IPS DF 6.9 (cell line): ENCODE data around the gene FAF1.

Experiments
- DNase-seq: peaks from one replicate; pipeline ENCODE4 v3.0.0-alpha.2; 2013; ENCODE audit warnings: low read depth, low spot score
- H3K27ac ChIP-seq: one replicate; pipeline ENCODE4 v1.5.1; 2013; ENCODE audit warnings: low read length, control low read depth
- H3K27me3 ChIP-seq: 2 replicates; pipeline ENCODE4 v1.6.1; 2013; ENCODE audit warnings: mild to moderate bottlenecking, low read length; ENCODE audit not compliant: control insufficient read depth, insufficient read depth
- H3K36me3 ChIP-seq: 2 replicates; pipeline ENCODE4 v1.6.1; 2013; ENCODE audit warnings: low read length; ENCODE audit not compliant: control insufficient read depth, insufficient read depth
- H3K4me1 ChIP-seq: 2 replicates; pipeline ENCODE4 v1.6.1; 2013; ENCODE audit warnings: low read length; ENCODE audit not compliant: control insufficient read depth, insufficient read depth
- H3K4me3 ChIP-seq: 2 replicates; pipeline ENCODE4 v1.5.1; 2013; ENCODE audit warnings: mild to moderate bottlenecking, low read length
- H3K9me3 ChIP-seq: 2 replicates; pipeline ENCODE4 v1.6.1; 2013; ENCODE audit warnings: low read length, inconsistent platforms; ENCODE audit not compliant: control insufficient read depth, insufficient read depth
- WGBS: extraction: QIAGEN DNeasy Blood & Tissue Kit; methylation state at CpG from one replicate; pipeline ENCODE4 v1.1.7; 2013; ENCODE audit warnings: mixed read lengths, missing lambda C conversion rate; ENCODE audit not compliant: insufficient read length, insufficient coverage; 5-methylcytosine and 5-hydroxymethylcytosine counted together

FAF1 gene

GRCh38 chr1:50615036-50615750 lies 344.9 kb downstream of the FAF1 start:
- H3K27me3 ChIP-seq: no peaks in the 10 kb centered on the region
- no peak overlapping the region for H3K4me3 ChIP-seq
- no CpG with 5 or more reads among the region's 2 CpGs for WGBS
- H3K4me1 ChIP-seq: no peaks in the 10 kb centered on the region; the same call in 1 of the 2 replicates
- H3K27ac ChIP-seq: no peak overlapping the region
- DNase-seq: no peak
- no peaks in the 10 kb centered on the region for H3K36me3 ChIP-seq
- H3K9me3 ChIP-seq: no peaks in the 10 kb centered on the region

- H3K4me3 ChIP-seq: no peak overlapping the region
- H3K27ac ChIP-seq: no peak overlapping the region
- no peaks in the 10 kb centered on the region for H3K36me3 ChIP-seq
- H3K27me3 ChIP-seq: no peaks in the 10 kb centered on the region
- no peaks in the 10 kb centered on the region for H3K9me3 ChIP-seq
- no peaks in the 10 kb centered on the region; the same call in 1 of the 2 replicates for H3K4me1 ChIP-seq
- no CpG with 5 or more reads among the region's 6 CpGs for WGBS
- no peak for DNase-seq
These were observed 348.4 kb downstream of the FAF1 start for GRCh38 chr1:50611675-50612074.

DNA sequence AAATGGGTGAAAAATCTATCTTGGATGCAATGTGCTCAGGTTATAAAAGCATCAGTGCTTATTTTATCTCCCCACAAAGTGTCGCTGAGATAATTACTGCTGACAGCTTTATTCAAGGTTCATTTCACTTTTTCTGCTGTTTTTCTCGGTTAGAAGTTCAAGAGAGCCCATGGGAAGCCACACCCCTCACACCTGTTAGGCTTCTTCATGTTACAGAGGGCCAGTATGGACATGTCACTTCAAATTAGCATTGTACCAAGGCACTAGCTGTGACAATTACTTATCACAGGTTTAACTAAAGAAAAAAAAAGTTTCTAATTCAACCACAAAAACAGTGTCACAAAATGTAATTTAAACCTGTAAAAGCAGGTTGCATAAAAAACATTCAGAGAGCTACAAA lies 349.5 kb downstream of the FAF1 start:
- Histone ChIP-seq H3K27me3 (no peaks in the 10 kb centered on the region), H3K27ac (no peak overlapping the region), H3K4me3 (no peak overlapping the region), H3K36me3 (no peaks in the 10 kb centered on the region), H3K4me1 (no peaks in the 10 kb centered on the region; the same call in 1 of the 2 replicates), H3K9me3 (no peaks in the 10 kb centered on the region)
- no peak for DNase-seq
- no CpG with 5 or more reads among the region's 2 CpGs for WGBS

- Histone ChIP-seq H3K36me3 (no peaks in the 10 kb centered on the region), H3K9me3 (no peaks in the 10 kb centered on the region), H3K27ac (no peak overlapping the region), H3K4me3 (no peak overlapping the region), H3K4me1 (no peaks in the 10 kb centered on the region; the same call in 1 of the 2 replicates), H3K27me3 (no peaks in the 10 kb centered on the region)
- no peak for DNase-seq
- WGBS: 100% methylated on average over 1 of the region's 3 CpGs
These were observed 350.6 kb downstream of the FAF1 start for GRCh38 chr1:50609508-50609907.

DNA sequence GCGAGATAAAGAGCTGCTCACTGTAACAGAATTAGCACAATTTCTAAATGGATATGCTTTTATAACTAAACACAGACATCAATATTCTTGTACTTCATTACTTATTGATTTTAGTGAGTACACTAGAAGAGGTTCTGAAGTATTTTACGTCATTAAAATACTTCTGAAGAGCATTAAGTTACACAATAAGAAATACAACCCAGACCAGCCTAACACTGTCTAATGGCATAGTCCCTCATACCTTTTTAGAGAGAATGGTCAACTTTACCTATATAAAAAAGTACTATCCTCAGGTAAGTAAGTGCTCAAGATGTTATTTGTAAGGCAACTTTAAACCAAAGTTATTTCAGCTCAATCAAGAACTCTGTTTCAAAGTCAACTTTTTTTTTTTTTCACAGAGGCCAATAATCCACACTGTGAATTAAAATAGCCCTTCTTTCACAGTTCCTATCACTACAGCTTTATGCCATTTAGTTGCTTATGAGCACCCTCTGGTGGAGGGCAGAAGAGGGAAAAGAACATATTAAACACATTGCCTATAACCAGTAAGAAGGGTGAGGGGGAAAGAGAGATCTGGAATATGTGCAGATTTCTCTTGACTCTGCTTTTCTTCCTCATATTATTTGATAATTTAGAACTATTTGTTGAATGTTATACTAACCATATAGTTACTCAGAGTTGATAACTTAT lies 354.7 kb downstream of the FAF1 start:
- Histone ChIP-seq H3K27ac (no peak overlapping the region), H3K36me3 (no peaks in the 10 kb centered on the region), H3K9me3 (no peaks in the 10 kb centered on the region), H3K27me3 (no peaks in the 10 kb centered on the region), H3K4me3 (no peak overlapping the region), H3K4me1 (no peaks in the 10 kb centered on the region)
- DNase-seq: peak; percentile 31
- no CpG with 5 or more reads among the region's 2 CpGs for WGBS

DNA sequence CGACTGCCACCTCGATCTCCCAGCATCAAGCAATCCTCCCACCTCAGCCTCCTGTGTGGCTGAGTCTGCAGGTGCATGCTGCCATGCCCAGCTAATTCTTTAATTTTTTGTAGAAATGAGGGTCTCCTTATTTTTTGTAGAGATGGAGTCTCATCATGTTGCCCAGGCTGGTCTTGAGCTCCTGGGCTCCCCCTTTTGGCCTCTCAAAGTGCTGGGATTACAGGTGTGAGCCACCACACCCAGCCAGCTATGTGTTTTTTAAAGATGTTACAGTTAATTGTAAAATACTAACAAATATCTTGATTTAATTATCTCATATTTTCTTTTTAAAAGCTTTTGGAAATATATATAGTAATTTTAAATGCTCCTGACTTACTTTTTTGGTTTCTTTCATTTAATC lies 355.5 kb downstream of the FAF1 start:
- Histone ChIP-seq H3K36me3 (no peaks in the 10 kb centered on the region), H3K4me3 (no peak overlapping the region), H3K27ac (no peak overlapping the region), H3K4me1 (no peaks in the 10 kb centered on the region), H3K9me3 (no peaks in the 10 kb centered on the region), H3K27me3 (no peaks in the 10 kb centered on the region)
- no peak for DNase-seq
- WGBS: no CpG with 5 or more reads among the region's 2 CpGs

DNA sequence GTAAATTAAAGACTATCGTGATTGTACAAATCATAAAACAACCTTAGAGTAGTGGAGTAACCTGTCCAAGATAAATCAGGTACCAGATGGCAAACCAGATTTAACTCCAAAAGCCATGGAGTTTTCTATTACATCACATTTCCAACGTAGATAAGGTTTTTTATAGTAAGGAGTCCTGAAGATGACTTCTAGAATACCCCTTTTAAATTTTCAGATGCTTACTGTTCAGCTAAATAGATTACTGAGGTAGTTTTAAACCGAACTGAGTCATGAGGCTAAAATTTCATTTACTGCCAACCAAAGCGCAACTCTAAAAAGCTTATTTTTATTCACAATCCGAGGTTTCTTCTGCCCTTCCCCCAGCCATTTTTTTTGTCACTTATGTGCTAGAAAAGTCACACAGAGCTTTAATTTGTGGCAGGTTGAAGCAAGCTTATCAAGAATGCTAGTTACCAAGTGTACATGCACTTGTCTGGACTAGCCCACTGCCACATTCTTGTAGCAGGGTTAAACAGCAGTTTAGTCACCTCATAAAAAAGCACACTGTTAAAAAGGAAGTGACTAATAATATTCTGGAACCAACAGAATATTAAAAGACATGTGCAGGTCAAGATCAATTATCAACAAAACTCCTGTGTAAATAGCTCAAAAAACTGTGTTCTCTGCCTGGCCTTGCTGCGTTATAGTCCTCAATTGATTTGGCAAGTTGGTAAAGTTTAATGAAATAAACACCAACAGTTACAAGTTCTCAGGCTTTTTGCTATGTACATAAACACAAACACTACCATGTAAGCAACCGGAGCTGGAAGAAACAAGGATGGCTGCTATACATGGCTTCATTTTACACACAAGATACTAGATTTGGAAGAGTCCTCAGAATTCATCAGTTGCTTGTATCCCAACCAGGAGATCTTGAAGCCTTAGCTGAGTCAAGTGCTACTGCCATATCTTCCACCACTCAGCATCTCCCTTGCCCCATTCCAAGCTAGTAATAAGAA lies 356.5 kb downstream of the FAF1 start:
- no peaks in the 10 kb centered on the region for H3K27me3 ChIP-seq
- H3K27ac ChIP-seq: no peak overlapping the region
- H3K4me1 ChIP-seq: no peaks in the 10 kb centered on the region; the same call in 1 of the 2 replicates
- no peak overlapping the region for H3K4me3 ChIP-seq
- H3K36me3 ChIP-seq: no peaks in the 10 kb centered on the region
- DNase-seq: no peak
- no CpG with 5 or more reads among the region's 7 CpGs for WGBS
- H3K9me3 ChIP-seq: no peaks in the 10 kb centered on the region

GRCh38 chr1:50599546-50599945 lies 360.5 kb downstream of the FAF1 start:
- Histone ChIP-seq H3K9me3 (no peaks in the 10 kb centered on the region), H3K27me3 (no peaks in the 10 kb centered on the region), H3K4me3 (no peak overlapping the region), H3K36me3 (no peaks in the 10 kb centered on the region), H3K4me1 (no peaks in the 10 kb centered on the region; the same call in 1 of the 2 replicates), H3K27ac (no peak overlapping the region)
- DNase-seq: no peak

DNA sequence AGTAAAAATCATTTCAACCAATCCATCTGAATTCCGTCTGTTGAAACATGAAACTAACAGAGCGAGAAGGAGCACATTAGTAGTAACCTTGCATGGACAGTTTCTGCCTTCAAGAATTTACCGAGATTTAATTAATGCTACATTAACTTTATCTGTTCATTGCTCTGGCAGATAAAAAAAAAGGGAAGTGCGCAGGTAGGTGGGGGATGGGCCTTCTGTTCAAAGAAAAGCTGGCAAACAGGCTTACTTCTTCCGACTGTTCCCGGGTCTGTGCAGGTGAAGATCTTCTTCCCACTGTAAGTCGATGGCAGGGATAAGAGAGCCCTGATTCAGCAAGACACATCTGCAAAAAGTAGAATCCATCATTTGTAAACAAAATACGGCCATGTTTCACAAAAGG lies 364.2 kb downstream of the FAF1 start:
- H3K9me3 ChIP-seq: no peaks in the 10 kb centered on the region
- H3K4me1 ChIP-seq: no peaks in the 10 kb centered on the region; the same call in 1 of the 2 replicates
- no peak overlapping the region for H3K4me3 ChIP-seq
- H3K36me3 ChIP-seq: no peaks in the 10 kb centered on the region
- no peak overlapping the region for H3K27ac ChIP-seq
- no peak for DNase-seq
- no peaks in the 10 kb centered on the region for H3K27me3 ChIP-seq
- WGBS: no CpG with 5 or more reads among the region's 8 CpGs

DNA sequence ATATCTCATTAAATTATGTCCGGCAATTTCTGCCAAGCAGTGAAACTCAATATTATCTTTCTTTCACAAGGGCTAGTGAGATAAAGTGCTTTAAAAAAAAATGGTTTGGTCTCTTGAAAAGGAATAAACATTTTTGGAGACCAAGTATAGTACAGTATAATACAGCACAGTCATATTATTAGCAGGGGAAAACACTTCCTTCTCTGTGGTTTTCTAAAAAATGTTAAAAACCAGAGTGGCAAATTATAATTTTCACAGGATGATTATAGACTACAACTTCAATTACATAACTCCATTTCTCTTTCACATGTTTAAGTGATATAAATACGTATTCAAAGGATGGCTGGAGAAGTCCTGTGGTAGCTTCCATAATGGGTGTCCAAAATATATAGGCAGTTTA lies 366.6 kb downstream of the FAF1 start:
- Histone ChIP-seq H3K4me1 (no peaks in the 10 kb centered on the region), H3K27me3 (no peaks in the 10 kb centered on the region), H3K27ac (no peak overlapping the region), H3K4me3 (no peak overlapping the region), H3K36me3 (no peaks in the 10 kb centered on the region), H3K9me3 (no peaks in the 10 kb centered on the region)
- WGBS: no CpG with 5 or more reads among the region's 2 CpGs
- no peak for DNase-seq
